Endometrium (tissue), 2 donors: ENCODE results near the gene PXT1.
"Not testable (repeated sequence)": the region's sequence is repeated elsewhere in the genome, so short reads cannot be mapped to it uniquely, and the experiment has no call there.

Experiments used
- FAIRE-seq: peaks from 2 replicates; lab custom pipeline; 2012; peaks lifted over from hg19 to GRCh38; lab: Jason Lieb, UNC
- donor health status: control.
- donor health status: control.

Gene PXT1

GRCh38 chr6:36443471-36444428, 1.1 kb upstream of the PXT1 start:
- no peak for FAIRE-seq

DNA sequence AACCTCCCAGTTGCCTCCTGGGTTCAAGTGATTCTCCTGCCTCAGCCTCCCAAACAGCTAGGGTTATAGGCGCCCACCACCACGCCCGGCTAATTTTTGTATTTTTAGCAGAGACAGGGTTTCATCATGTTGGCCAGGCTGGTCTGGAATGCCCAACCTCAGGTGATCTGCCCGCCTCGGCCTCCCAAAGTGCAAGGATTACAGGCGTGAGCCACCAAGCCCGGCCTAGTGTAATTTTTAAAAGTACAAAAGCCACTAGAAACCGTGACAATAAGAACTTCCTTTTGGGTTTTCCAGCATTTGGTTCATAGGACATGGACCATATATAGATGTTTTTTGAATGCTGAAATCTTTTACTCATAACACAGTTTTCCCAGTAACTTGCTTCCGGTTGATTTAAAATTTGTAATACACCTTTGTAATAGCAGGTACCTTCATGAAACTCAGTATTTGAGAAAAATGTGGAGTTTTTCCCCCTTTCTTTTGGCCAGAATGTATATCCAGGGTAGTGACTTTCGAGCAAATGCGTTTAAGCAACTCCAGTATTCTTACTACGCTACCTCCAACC, 467 bp downstream of the PXT1 start:
- FAIRE-seq = no peak

- no peak for FAIRE-seq
These were observed 1.3 kb downstream of the PXT1 start for GRCh38 chr6:36441307-36441894.

DNA sequence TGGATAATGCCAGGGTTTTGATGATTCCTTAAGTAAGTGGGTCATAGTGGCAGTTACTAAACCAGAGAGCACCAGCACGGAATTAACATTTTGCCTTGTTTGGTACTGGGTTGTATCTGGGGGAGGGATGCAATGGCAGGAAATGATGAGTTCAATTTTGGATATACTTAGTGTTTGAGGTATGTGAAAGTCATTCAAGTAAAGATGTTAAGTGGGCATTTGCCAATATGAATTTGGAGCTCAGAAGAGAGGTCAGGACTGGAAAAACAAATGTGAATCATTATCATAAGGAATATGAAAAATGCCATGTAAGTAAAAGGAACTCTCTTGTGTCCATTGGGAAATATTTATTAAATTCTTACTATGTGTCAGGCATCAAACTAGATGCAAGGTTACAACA, 6.2 kb downstream of the PXT1 start:
- no peak for FAIRE-seq

- FAIRE-seq = no peak
These were observed 10.4 kb downstream of the PXT1 start for GRCh38 chr6:36432151-36432671.

GRCh38 chr6:36431197-36431596, 11.5 kb downstream of the PXT1 start:
- FAIRE-seq = no peak

- no peak for FAIRE-seq
These were observed 12.3 kb downstream of the PXT1 start for GRCh38 chr6:36430351-36430750.

DNA sequence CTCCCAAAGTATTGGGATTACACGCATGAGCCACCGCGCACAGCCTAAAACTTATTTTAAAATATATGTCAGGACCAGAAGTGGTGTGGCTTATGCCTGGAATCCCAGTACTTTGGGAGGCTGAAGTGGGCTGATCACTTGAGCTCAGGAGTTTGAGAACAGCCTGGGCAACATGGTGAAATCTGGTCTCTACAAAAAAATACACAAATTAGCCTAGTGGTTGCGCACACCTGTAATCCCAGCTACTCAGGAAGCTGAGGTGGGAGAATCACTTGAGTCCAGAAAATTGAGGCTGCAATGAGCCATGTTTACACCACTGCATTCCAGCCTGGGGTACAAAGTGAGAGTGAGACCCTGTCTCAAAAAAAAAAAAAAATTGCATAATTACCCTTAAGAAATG, 13.7 kb downstream of the PXT1 start:
- FAIRE-seq = no peak

GRCh38 chr6:36426622-36427021, 16.0 kb downstream of the PXT1 start:
- FAIRE-seq = no peak

- peak; percentile 90 for FAIRE-seq
These were observed 19.4 kb downstream of the PXT1 start for GRCh38 chr6:36423101-36423824.

GRCh38 chr6:36422714-36423100, 19.9 kb downstream of the PXT1 start:
- no peak for FAIRE-seq

DNA sequence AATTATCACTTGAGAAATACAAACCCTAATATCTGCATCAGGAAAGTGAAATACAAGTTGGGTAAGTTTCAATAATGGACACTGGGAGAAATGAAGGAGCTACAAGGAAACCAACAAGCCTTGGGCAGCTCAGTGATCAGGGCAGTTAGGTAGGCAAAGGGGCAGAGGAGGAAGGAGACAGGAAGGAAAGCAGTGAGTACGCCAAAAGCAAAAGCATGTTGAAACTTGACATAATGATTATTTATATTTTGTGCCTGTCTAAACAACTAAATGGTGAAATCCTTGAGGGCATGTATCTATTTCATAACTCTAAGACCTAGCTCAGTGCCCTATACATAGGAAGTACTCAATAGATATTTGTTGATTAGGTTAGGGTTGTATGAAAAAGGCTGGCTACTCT, 23.3 kb downstream of the PXT1 start:
- FAIRE-seq = no peak

DNA sequence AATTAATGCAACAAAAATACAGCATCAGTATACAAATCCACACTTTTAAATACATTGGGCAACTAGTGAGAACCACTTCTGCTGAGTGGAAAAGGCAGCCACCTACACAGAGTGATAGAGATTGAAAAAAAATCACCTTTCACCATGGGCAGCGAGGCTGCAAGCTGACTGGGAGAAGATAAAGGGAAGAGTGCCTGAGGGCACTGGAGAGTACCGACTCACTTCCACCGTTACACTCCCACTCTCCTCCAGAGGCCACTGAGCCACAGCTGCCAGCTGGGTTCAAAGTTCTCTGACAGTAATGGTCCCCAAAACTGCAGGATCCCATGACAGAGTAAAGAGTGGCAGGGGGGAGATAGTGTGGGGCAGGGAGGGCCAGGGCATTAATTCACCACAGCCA, 24.1 kb downstream of the PXT1 start:
- no peak for FAIRE-seq

DNA sequence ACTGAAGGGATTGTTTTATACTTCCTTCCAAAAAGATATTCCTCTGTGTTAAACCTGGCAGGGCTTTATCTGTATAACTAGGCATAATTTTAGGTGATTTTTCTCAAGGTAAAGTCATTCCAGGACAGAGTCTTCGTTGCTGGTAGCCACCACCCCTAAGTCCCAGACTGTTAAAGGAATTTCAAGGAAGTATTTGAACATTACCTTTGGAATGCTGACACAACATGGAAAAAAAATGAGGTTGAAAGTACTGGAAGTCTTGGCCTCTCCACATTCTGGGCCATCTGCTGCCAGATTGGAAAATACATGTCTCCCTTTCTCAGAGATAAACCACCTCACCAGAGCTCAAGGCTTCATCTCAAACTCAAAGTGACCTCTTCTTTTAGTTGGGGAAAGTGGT, 28.2 kb downstream of the PXT1 start:
- FAIRE-seq = no peak

DNA sequence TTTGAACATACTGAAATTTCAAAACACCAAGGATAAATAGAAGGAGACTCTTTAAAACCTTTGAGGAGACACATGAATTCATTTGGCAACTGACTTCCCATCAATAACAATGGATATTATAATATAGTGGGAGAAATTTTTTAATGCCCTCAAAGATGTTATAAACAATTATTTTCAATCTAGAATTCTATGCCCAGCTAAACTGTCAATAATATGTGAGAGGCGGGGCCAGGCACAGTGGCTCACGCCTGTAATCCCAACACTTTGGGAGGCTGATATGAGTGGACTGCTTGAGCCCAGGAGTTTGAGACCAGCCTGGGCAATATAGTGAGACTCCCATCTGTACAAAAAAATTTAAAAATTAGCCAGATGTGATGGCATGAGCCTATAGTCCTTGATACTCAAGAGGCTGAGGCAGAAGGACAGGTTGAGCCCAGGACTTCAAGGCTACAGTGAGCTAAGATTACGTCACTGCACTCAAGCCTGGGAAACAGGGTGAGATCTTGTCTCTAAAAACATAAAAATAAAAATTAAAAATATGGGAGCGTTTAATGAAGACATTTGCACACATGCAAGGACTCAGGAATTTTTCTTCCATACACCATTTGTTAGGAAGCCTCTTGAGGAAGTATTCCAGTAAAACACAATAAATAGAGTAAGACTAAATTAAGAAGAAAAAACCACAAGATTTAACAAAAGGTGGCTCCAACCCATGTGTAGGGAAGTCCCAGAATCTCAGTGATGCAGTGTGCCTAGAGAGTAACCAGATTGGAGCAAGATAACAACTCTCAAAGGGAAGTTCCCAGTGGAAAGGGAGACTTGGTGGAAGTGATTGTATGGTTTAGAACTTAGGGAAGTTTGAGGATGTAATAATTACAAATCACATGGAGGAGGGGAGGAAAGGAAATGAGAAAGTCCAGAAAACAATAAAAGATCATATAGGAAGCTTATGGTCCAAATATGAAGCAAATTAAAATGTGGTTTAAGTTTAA, 28.9 kb downstream of the PXT1 start:
- FAIRE-seq = no peak

DNA sequence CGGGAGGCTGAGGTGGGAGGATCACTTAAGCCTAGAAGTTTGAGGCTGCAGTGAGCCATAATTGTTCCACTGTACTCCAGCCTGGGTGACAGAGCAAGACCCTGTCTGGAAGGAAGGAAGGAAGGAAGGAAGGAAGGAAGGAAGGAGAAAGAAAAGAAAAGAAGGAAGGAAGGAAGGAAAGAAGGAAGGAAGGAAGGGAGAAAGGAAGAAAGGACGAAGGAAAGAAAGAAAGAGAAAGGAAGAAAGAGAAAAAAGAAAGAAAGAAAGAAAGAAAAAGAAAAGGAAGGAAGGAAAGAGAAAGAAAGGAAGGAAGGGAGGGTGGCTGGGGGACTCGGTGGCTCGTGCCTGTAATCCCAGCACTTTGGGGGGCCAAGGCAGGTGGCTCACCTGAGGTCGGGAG, 32.9 kb downstream of the PXT1 start:
- FAIRE-seq = not testable (repeated sequence)

- FAIRE-seq = no peak
These were observed 38.5 kb downstream of the PXT1 start for GRCh38 chr6:36404164-36404563.

- FAIRE-seq = no peak
These were observed 40.2 kb downstream of the PXT1 start for GRCh38 chr6:36402481-36402880.

DNA sequence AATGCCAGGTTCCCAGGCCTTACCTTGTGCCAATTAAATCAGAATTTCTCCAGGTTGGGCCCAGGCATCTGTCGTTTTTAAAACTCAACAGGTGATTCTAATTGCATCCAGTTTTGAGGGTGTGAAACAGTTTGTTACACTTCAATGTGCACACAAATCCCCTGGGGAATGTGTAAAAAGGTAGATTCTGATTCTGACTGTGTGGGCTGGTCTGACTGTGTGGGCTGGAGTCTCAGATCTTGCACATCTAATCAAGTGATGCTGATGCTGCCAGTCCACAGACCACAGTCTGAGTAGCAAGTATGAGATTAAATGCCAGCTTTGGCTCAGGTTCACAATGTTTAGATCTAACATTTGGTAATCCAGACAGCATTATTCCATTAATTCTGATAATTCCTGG, 42.7 kb downstream of the PXT1 start:
- no peak for FAIRE-seq

DNA sequence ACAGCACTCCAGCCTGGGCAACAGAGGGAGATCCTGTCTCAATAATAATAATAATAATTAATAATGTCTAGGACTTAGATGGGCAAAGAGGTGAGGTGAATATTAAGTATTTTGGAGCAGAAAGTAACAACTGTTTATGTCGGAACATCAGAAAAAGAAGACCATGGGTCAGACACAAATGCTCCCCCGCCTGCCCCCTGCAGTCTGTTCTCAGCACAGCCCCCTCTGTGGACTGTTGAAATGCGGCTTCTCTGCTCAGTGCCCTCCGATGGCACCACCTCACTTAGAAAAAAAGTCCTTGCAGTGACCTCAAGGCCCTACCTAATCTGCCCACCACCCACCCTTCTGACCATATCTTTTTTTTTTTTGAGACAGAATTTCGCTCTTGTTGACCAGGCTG, 50.0 kb downstream of the PXT1 start:
- no peak for FAIRE-seq

DNA sequence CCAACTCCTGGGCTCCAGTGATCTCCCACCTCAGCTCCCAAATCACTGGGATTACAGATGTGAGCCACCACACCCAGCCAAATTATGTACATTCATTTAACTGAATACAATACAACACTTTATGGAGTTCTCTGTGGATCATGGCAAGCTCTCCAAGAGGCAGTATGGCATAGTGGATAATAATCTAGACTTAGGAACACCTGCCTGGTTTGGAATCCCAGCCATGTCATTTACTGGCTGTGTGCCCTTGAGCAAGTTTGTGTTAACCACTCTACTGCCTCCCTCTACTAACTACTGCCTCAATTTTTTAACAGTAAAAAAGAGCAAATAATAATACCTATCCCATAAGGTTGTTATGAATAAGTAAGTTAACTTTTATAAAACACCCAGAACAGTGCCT, 53.3 kb downstream of the PXT1 start:
- FAIRE-seq = no peak
